Activated T-helper 1 cell treated with anti-CD3 and anti-CD28 coated beads, Interleukin-2, amount 50 U/mL, for 16 hours (primary cell): Measurements from ENCODE around the gene ROBO1.

Experiments
- DNase-seq, 2 donors: peaks; one replicate each; pipeline ENCODE4 v3.0.0-alpha.2; 2020; ENCODE audit warnings: low read depth in 1 of 2, low spot score in 1 of 2

ROBO1 gene

DNA sequence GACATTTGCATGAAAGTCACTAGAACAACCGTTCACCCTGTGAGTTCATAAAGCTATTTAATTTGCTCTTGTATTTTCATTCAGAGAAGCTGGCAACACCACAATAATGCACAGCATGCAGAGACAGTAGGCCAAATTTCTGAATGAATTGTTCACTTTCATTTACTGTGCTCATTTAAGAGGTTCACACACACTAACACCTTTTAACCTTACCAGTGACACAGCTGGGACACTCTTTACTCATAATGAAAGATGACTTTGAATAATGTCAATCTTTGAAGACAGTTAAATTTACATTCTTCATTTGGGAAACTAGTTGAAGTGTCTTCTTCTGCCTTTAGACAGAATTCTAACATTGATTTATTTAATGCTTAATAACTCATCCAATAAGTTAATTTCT lies 95.7 kb downstream of the ROBO1 start:
- DNase-seq: no peak

DNA sequence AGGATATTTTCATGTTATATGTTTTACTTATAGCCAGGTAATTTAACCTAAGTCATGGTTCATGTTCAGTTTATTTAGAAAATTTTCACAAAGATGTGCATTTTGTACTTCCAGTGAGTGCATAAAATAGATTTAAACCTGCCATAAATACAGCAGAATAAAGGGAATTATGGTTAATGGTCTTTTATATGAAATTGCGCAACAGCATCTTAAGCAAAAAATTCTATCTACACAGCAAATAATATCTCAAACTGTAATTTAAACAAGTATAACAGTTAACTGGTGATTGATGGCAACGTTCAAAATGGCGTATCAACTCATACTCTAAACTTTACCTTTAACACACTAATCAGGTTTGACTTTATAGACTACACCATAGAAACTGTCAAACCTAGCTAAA lies 97.6 kb downstream of the ROBO1 start:
- DNase-seq: no peak

DNA sequence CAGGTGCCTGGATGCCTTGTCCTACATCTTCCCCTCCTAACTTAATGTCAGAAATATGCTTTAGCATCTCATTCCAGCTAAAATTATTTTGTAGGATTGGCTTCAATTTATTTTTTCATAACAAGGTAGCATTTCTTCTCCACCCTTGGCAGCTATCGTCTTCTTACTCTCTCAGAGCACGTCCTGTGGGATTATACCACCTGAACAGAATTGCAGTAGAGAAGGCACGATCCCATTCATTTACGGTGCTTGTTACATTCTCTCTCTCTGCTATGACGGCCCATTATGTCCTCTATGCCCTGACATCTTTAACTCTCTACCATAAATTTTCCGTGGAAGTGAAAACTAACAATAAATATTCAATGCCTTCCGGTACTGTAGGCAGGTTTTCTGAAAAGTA lies 103.3 kb downstream of the ROBO1 start:
- no peak for DNase-seq

DNA sequence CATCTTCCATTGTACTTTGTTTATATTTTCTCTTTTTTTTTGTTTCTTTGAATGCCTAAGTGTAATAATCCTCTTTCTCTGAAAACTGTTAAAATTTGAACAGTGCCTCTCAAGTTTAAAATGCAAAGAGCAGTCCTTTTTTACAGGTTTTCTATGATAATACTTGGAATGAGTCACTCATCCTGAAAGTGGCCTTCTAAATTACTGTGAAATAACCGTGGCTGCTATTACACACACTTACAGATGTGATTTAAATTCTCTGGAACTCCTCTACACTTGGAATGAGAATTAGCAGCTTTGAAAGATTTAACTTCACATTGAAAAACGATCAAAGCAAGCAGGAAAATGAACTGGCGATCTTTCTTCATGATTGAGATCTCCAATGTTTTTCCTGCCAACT lies 105.9 kb downstream of the ROBO1 start:
- no peak for DNase-seq

DNA sequence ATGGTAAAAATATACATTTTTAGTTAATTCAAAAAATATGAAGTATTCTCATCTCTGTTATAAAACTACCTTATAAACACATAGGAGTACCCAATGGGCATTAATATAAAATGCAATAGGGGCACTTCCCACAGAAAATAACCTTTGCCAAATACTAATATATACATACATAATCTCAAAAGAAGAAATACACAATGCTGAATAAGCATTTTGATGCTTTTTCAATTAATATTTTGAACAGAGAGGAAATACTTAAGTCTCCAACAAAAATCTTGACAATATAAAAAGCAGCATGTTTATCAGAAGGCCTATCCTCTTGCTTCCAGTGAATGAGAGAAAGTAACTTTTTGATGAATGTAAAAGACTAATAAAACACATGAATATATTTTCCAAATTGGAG lies 110.7 kb downstream of the ROBO1 start:
- DNase-seq: no peak

DNA sequence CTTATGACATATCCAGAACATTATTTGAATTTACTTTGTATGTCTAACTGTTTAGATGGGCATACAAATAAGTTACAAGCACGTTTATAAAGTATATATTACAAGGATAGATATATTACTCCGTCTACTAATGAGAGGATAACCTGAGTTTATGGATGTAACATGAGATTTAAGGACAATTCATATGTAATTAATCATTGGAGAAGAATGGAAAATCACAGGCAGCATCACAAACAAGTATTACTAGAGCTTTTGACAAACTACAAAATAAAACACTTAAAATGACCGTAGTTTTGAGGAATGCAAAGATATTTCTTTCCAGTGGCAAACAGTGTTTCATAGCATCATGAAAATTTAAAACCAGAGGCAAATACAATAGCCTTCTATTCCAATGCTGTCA lies 113.8 kb downstream of the ROBO1 start:
- DNase-seq: no peak

DNA sequence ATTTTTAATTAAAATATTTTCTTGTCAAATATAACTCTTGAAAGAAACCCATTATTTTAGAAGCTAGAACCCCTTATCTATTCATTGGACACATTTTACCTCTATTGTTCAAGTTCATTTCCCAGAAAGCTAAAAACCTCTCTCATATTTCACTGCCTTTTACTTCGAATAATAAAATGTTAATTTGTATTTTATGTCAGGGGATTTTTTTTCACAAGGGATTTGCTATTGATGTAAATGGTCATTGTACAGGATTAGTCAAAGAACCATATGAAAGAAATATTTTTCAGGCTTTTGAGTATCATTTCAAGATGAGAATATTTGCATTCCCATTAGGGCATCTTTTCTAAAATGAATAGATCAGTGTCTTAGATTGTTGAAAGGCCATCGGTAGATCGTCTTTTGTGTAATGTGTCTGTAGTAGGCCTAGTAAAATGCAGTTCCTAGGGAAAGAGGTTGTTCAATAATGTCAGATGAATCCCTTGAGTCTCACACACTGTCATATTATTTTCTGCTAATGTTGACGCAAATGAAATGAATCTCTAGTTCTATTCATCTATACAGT lies 114.5 kb downstream of the ROBO1 start:
- DNase-seq: no peak

DNA sequence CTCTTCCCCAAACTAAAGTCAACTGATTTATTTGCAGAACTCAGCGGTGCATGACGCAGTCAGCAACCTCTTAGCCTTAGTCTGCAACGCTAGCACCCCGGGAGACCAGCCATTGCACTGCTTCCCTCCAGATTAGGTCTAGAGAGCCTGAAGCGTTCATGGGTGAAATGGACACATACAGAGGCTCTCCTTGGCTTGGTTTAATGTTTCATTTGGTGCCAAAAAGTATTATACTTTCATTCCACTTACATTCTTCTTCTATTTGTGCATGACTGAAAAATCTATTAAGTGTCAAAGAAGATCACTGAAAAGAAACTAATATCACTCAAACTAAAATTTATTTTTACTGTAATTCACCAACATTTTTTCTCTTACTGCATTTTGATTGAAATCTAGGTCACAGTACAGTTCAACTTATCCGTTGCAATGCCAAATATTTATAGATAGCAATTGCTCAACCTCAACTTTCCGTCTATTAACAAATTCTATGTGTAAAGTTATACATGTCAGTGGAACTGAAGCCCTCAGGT lies 116.2 kb downstream of the ROBO1 start:
- no peak for DNase-seq

DNA sequence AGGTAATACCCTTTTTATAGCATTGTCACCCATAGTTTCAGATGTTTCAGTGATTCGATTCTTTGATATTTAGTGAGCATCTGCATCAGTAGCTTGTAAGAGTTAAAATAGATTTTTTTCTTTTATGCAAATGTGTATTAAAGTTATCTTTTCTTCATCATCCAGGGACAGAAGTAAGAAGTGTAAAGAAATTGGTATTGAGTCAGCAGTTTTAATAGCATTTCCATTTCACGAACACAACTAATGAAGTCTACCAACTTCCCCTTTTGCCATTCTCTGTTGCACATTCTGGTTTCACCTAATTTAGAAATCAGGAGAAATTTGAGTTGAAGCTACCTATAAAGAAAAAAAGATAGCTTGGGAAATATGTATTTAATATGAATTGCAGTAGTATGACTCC lies 127.9 kb downstream of the ROBO1 start:
- DNase-seq: no peak

DNA sequence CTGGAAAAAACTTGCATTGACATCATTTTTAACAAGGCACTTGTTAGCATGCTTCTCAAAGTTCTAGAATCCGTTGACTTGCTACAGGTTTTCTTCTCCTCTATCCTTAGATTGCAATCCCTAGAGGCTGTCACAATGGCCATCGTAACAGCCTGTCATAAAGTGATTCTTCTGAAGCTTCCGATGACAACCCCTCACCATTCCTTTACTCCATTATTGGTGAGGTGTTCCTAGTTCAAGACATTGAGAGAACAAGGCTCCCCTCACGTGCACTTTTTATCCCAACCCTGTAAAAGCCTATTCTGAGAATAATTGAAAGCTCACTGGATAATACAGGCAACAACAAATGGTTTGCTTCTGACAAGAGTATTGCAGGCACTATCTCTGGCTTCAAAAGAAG lies 131.4 kb downstream of the ROBO1 start:
- DNase-seq: no peak

DNA sequence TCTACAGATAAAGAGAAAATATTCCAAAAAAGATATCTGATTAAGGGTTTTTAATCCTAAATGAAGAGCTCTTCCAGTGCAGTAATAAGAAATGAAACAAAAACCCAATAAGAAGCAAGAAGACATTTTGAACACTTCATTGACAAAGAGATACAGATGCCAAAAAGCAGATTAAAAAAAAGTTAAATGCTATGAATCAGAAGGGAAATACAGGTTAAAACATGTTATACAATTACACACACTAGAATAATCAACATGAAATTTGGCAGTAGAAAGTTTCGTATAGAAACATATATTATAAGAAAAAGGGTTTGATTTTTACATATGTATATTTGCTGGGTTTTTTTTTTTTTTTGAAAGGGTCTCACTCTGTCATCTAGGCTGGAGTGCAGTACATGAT lies 135.0 kb downstream of the ROBO1 start:
- no peak for DNase-seq

DNA sequence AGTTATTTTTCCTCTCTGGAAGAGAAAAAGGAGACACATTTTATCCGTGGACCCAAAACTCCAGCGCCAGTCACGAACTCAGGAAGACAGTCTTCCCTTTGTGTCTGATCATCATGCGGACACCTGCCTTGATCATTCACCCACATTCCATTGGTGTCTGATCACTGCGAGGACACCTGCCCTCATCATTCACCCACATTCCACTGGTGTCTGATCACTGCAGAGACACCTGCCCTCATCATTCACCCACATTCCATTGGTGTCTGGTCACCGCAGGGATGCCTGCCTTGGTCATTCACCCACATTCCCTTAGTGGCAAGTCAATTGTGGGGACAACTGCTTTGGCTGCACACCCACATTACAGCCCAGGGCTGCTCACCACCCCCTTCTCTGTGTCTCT lies 148.9 kb downstream of the ROBO1 start:
- no peak for DNase-seq

DNA sequence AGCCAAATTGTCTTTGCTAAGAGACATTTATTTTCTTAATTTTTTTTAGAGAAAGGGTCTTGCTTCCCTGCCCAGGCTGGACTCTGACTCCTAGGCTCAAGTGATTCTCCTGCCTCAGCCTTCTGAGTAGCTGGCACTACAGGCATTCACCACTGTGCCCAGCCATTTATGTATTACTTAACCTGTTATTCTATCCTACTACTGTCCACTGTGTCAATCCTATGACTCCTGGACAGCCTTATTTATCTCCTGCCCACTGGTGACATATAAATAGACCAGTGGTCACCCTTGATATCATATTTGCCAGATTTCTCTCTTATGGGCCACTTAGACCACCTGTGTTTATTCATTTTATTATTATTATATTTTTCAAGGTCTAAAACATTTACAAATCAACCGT lies 161.4 kb downstream of the ROBO1 start:
- DNase-seq: no peak

DNA sequence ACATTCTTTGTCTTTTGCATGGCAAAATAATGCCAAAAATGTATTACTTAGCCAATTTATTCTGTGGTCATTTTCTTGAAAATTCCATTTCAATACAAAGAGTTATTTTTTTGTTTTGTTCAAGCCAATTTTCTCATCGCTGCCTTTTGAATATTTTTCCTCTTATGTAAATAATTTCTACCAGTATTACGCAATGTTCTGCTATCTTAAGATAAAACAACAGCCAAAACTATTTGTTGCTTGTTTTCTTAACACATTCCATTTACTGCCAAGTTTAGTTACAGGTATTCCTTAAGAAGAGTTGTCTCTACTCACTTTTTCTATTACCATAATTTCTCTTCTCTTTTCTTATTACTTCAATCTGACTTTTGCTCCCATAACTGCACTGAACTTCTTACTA lies 163.1 kb downstream of the ROBO1 start:
- DNase-seq: no peak

DNA sequence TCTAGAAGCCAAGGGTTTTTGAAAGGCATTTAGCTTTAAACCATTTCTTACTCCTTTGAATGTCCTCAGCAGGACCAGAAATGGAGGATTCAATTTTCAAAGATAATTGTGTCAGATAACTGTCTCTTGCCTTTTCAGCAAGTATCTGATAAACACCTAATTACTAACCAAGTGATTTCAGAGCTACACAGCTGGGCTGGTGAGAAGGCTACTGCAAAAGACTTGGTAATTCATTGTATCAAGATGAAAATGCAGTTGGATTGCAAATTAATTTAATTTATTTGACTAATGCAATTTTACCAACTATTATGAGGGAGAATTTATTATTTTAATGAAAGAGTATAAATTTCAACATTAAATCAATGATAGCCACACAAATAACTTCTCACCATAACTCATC lies 165.4 kb downstream of the ROBO1 start:
- DNase-seq: no peak

DNA sequence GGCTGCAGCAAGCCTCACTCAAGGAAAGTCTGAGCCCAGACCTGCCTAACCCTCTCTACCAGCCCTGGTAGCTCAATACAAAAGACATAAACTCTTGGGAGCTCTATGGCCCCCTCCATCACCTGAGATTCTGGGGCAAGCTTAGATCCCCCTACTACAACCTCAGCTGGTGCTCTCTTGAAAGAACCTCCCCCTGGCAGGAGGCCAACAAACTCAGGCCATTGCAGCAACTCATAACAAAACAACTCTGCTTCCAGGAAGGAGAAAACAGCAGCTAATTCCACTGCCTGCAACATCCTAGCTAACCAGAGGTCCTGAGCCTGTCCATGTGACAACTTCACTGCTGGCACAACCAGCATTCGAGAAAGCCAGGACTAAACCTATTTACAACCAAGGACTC lies 169.2 kb downstream of the ROBO1 start:
- no peak for DNase-seq

DNA sequence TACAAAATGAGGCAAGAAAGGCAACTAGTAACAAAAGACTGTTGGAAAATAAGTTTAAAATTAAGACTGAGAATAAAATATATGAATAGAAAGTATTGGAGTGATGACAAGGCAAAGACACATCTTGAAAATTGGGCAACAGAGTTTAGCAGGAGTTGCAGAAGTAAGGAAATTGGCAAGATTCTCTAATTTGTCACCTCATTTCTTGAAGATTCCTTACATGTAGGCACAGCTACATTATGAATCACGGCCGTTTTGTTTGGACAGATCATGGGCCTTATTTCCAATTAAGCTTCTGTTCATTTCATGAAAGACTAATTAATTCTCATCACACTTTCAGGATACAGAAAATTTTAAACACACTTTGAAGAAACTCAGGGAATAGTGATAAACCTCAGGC lies 170.1 kb downstream of the ROBO1 start:
- no peak for DNase-seq

DNA sequence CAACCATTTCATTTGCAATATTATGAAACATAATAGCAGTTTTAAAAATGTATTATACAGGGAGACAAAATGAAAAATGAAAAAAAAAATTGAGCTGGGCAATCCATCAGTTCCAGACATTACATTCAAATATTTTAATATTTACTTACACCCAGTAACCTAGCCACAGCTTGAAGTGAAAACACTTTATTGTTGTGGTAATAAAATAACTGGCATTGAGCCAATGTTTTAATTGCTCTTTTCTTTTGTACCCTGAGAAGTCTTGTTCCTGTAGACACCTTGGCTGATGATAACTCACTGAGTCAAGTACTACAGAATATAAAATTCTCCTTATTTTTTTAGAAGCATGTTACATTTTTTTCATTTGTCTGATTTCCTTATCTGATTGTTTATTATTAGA lies 180.6 kb downstream of the ROBO1 start:
- DNase-seq: no peak

DNA sequence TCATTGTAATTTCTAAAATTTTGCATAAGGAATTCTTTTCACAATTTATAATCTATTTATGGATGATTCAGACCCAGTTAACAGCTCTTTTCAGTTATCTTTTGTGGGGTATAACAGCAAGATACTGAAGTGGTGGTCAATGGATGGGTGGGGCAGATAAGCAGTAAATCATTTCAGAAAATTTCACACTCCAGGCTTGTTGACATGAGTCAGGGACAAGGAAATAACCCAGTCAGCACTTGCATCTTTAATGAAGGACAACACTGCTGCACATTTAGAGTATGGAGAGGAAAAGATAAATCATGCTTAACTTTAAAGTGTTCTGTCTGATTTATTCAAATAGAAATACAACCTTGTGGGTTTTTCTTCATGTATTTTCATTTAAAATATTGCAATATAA lies 181.6 kb downstream of the ROBO1 start:
- DNase-seq: no peak

DNA sequence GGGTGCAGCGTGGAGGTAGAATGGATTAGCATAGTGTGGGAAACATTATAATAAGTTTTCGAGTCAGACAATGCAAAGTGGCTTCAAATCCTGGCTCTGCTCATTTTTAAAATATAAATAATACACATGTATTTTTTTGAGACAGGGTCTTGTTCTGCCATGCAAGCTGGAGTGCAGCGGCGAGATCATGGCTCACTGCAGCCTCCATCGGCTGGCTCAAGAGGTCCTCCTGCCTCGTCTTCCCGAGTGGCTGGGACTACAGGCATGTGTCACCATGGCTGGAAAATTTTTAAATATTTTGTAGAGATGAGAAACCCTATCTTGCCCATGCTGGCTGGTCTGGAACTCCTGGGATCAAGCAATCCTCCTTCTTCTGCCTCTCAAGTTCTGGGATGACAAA lies 194.9 kb downstream of the ROBO1 start:
- no peak for DNase-seq

DNA sequence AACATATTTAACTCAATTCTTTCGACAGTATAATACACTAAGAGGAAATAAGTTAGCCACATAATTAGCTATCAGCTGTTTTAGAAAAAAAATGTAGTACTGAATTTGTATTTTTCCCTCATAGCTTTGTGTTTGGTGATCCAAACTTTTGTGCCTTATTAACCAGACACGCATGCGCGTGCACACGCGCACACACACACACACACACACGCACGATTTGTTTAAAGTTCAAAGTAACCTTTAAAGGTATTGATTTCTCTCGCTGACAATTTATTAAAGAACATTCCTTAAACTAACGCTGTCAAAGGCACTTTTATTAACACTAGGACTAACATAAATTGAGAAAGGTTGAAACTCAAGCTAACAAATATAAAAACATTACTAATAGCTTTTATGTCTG lies 198.9 kb downstream of the ROBO1 start:
- DNase-seq: no peak

DNA sequence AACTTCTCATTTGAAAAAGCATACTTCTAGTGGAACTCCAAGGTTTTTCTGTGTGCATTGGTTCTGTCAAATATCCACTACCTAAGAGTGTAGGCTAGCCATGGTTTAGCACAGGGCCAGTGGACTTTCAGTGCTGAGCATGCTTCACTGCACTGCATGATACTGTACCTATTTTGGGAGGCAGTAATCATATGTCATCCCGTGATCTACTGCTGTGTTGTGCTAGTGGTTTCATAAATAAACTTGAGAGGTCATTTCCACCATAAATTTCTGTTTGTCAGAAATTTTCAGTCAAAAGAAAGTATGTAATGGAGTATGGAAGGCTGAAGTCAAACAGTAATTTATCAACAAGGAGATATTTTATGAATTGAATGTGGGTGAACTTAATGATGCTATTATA lies 203.6 kb downstream of the ROBO1 start:
- no peak for DNase-seq

DNA sequence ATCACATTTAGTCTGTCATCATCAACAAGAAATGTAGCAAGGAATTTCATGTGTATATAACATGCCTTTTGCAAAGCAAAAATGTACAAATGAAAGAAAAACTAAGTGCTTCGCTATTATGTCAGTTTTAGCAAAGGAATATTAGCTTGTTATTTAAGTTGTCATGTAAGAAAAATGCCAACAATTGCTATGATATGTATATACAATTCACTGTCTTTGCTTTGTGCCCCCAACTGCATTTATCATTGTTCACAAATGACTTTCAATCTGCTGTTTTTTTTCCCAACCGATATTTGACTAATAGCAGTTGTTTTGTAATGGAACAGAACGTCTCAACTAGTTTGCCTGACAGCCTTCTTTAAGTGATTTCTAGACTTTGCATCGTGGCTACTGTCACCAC lies 207.1 kb downstream of the ROBO1 start:
- no peak for DNase-seq

DNA sequence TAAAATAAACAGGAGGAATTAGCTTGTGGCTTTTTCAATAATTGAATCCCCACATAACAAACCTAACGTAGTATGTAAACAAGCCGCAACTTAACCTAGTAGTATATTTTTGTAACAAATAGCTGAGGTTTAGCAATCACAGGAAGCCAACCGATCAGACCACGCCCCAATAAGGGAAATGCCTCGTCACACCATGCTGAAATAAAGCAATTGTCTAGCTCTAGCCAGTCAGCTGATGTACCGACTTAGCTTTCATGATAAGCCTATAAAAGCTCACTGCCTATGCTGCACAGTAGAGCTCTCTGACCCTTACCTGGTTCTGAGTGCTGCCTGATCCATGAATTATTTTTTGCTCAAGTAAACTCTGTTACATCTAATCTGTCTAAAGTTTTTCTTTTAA lies 208.9 kb downstream of the ROBO1 start:
- DNase-seq: no peak
